Skin of body (tissue), 2 donors: ENCODE data around the gene CMC1. TPM values are rescaled to one million over a fixed set of nuclear protein-coding genes. Genes with fewer than 3 reads are reported as not detected.

Source experiments
- DNase-seq: peaks from one replicate; lab custom pipeline; 2025; lab: John Stamatoyannopoulos, UW
- total RNA-seq: library from RNA; depleted of rRNA; stranded (reverse); fragments of >200 nt; gene quantifications from one replicate; pipeline ENCODE4 v1.2.3, GENCODE V29; 2014

The CMC1 gene
- total RNA-seq, 1 donor from 2014 or later = 9.5 TPM

DNA sequence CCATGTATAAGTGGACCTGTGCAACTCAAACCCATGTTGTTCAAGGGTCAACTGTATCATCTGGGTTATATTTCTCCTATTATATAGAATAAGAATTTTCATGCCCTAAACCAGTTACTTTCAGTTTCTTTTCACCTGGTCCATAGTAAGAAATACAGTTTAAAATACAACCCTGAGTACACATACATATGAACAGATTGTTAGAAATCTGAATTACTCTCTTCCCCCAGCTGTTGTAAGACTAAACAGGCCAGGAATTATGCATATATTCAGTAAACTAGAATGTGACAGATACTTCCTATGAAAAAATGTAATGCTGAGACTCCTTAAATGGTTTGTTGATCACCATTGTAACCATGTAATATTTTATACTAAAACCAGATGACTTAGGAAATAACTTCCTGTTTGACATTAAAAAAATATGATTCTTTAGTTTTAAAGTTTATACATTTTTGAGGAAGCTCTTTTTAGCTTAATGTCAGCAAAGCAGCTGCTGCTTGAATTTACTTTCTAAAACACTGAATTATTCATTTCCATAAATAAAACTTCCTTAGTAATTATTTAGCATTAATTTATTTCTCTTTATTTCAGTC lies 54.6 kb downstream of the CMC1 start:
- DNase-seq = peak; percentile 21

GRCh38 chr3:28299705-28300104 lies 58.3 kb downstream of the CMC1 start:
- no peak for DNase-seq

GRCh38 chr3:28300345-28300962 lies 59.0 kb downstream of the CMC1 start:
- DNase-seq = no peak

GRCh38 chr3:28301688-28302087 lies 60.3 kb downstream of the CMC1 start:
- DNase-seq = no peak

DNA sequence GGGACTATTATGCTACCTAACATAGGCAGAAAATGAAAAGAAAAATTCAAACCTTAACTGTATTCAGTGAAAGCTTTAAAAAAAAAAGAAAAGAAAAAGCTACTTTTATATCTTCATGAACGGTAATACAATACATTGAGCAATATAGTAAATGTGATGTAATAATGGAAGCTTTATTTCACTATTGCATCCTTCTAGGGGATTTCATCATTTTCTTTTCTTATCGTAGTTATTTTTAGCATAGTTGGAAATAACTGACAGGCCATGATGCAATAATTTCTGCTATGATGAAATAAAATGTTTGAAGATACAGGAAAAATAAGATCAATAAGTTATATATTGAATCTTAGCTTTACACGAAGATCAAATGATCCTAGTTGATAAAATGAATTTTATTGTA lies 66.8 kb downstream of the CMC1 start:
- DNase-seq = no peak

- DNase-seq = no peak
Observed at GRCh38 chr3:28315711-28316110, 74.3 kb downstream of the CMC1 start.

- no peak for DNase-seq
Observed at GRCh38 chr3:28316226-28316625, 74.8 kb downstream of the CMC1 start.

DNA sequence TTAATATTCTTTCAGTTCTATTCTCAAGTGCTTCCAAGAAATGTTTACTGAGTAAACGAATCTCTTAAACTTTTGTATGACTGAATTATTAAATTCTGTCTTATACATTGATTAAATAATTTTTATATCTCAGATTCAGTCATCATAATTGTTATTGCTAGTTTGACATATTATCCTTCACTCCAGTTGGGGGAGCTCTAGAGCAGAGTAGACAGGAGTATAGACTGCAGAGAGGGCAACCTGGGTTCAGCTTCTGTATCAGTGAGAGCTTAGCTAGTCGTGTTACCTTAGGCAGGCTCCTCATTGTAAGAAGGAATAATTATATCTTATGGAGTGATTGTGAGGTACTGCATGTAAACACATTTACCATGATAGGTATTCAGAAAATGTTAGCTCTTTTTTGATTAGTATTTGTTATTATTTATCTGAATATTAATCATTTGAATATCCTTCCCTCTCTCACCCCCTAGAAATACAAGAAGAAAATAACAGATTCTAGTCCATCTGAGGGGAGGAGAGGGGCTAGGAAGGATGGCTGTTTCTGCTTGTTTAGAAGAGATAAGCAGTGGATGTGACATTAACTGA lies 76.1 kb downstream of the CMC1 start:
- DNase-seq = peak; percentile 1

DNA sequence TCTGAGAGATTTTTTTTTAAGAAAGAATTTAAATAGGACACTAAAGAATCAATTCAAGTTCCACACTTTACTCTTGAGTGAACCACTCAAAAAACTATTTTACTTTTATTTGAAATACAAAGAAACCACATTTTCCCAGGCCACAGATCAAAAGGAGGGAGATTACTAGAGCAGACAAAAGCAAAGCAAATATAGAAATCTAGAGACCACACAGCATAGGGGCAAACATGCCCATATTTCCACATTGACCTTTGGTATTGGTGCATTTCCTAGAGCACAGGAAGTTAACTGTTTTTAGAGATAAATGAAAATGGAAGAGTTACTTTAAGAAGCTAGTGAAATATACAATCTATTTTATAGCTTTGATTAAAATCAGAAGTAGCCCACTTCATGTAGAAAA lies 79.6 kb downstream of the CMC1 start:
- no peak for DNase-seq

GRCh38 chr3:28322464-28322863 lies 81.0 kb downstream of the CMC1 start:
- DNase-seq = no peak

GRCh38 chr3:28326458-28326926 lies 85.1 kb downstream of the CMC1 start:
- no peak for DNase-seq

GRCh38 chr3:28328188-28329151 lies 87.1 kb downstream of the CMC1 start:
- no peak for DNase-seq

DNA sequence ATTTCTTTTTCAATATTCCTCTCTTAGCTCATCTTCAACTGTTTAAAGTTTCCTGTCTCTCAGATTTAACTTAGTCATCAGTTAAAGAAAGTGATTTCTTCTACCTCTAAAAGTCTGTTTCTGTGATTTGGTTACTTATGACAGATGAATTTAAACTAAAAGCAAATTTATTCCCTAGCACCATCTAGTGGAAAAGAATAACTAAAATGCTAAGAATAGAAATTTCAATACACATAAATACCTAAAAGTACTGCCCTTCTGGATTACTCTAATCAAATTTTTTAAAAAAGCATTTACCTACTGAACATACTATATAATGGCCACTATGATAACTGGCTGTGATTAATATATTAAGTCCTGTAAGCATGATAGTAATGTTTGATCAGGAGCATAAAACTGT lies 93.1 kb downstream of the CMC1 start:
- no peak for DNase-seq

- no peak for DNase-seq
Observed at GRCh38 chr3:28335246-28335645, 93.8 kb downstream of the CMC1 start.

GRCh38 chr3:28337230-28337629 lies 95.8 kb downstream of the CMC1 start:
- no peak for DNase-seq

DNA sequence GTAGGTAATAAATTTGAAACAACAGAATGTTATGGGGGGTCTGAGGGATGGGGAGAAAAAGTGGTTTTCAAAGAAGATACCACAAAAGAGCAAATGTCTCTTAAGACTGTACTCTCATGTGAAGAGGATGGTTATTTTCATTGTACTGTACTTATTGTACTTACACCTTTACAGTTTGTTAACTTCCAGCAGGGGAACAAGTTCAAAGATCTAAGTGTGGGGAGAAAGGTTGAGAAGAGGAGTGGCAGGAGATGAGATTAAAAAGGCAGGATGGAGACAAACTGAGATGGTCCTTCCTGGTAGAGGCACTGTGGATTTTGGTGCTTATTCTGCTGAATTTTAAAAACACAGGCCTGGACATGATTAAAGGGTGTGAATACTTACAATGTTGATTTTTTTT lies 101.7 kb downstream of the CMC1 start:
- no peak for DNase-seq

DNA sequence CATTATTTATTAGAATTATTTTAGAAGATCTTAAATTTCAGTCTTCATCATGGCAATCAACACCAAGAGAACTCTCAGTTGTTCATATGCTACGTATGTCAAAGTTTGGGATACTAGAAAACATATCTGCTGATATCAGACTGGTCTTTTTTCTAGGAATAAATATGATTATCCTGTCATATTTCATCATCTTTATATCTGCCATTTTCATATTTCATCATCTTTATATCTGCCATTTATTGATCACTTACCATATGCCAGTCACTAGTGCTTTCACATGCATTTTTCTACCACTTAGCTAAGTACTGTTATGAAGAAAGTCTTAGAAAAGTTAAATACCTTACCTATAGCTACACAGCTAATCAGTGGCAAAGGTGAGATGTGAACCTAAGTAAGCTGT lies 104.3 kb downstream of the CMC1 start:
- DNase-seq = no peak

DNA sequence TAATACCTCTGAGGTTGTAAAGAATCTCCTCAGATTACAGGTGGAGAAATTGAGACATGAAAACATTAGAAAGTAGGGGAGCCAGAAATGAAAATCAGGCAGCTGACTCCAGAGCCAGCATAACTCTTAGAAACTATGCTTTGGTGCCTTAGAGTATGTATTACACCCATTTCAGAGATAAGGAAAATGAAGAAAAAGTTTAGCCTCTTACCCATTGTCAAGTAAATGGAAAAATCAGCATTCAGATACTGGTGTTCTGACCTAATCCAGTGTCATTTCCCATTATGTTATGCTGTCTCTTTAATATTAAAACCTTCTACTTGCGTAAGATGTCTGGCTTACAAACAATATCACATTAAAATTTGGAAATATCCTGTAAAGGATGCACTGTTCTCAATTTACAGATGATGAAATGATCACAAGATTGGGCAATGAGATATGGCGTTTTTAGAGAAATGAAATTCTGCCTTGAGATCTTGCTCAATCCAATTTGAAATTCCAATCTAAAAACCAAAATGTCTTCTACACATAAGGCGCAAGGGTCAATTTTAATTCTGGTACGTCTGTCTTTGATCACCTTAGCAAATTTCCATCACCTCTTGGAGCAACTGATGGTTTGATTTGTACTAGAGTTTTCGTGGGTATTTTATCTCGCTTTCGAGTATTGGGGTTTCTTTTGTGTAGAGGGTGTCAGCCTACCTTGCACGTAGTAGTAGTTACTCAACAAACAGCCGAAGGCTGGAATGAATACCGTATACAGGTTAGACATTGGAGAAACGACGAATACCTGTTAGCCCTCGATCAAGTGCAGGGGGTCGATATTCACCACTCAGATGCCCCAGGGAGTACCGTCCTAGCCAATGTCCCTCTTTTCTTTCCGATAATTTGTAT lies 106.2 kb downstream of the CMC1 start:
- peak; percentile 58 for DNase-seq

- DNase-seq = no peak
Observed at GRCh38 chr3:28348265-28348628, 106.8 kb downstream of the CMC1 start.

- peak; percentile 96 for DNase-seq
Observed at GRCh38 chr3:28348629-28349468, 107.4 kb downstream of the CMC1 start, which contains the start of the genes AZI2 and ZCWPW2. TSS of gene AZI2 (minus strand) at chr3:28348824. CDS start at chr3:28340617, 8,207 bp downstream. TSS of gene ZCWPW2 (plus strand) at chr3:28348721. CDS start at chr3:28413069, 64,348 bp downstream.
